Sigmoid colon (tissue), 7 donors: Measurements from ENCODE around the gene IL17RA. TPM values are rescaled to one million over a fixed set of nuclear protein-coding genes. Genes with fewer than 3 reads are reported as not detected.

Source experiments
- DNase-seq: peaks from one replicate; pipeline ENCODE4 v3.0.0-alpha.2; 2019
- H3K27ac ChIP-seq, 4 donors: fragments of 200-600 bp; sonication (generic); one replicate each; pipeline ENCODE4 v1.5.1; 2016 to 2019; ENCODE audit warnings: mild to moderate bottlenecking in 1 of 4
- H3K27me3 ChIP-seq, 3 donors: fragments of 200-600 bp; sonication (generic); one replicate each; pipeline ENCODE4 v1.5.1; 2019; ENCODE audit warnings: mild to moderate bottlenecking in 1 of 3
- H3K36me3 ChIP-seq, 4 donors: fragments of 200-600 bp; sonication (generic); one replicate each; pipeline ENCODE4 v1.5.1; 2016 to 2019
- H3K4me1 ChIP-seq, 4 donors: fragments of 200-600 bp; sonication (generic); one replicate each; pipeline ENCODE4 v1.5.1; 2017 to 2019
- H3K4me3 ChIP-seq, 4 donors: fragments of 200-600 bp; sonication (generic); one replicate each; pipeline ENCODE4 v1.5.1; 2017 to 2019; ENCODE audit warnings: mild to moderate bottlenecking in 2 of 4, moderate library complexity in 1 of 4
- H3K9me3 ChIP-seq, 4 donors: fragments of 200-600 bp in 3 of 4; sonication (generic) in 3 of 4; one replicate each; pipeline versions ENCODE4 v1.5.1 to v1.6.1; 2013 to 2019
- CTCF ChIP-seq, 4 experiments: fragments of 450-650 bp in 3 of 4; fragments of 200-600 bp in 1 of 4; IDR thresholded peaks; one replicate each; pipeline ENCODE4 v1.5.1; 2016 to 2019; ENCODE audit warnings: antibody characterized with exemption in 4 of 4, mild to moderate bottlenecking in 3 of 4, moderate library complexity in 2 of 4
- EP300 ChIP-seq, 4 donors: sonication (generic); formaldehyde crosslinking; IDR thresholded peaks; one replicate each; pipeline ENCODE4 v1.6.1; 2017; ENCODE audit warnings: antibody characterized with exemption in 4 of 4
- POLR2A ChIP-seq, 2 donors: fragments of 450-650 bp; IDR thresholded peaks; one replicate each; pipeline ENCODE4 v1.6.1; 2016; ENCODE audit warnings: antibody characterized with exemption in 2 of 2, mild to moderate bottlenecking in 2 of 2, moderate library complexity in 2 of 2
- POLR2AphosphoS5 ChIP-seq, 4 donors: sonication (generic); formaldehyde crosslinking; IDR thresholded peaks; one replicate each; pipeline ENCODE4 v1.6.1; 2017; ENCODE audit warnings: antibody characterized with exemption in 4 of 4
- WGBS, 2 donors: extraction: QIAGEN DNeasy Blood & Tissue Kit; methylation state at CpG; one replicate each; pipeline ENCODE4 v1.1.7; 2013; 5-methylcytosine and 5-hydroxymethylcytosine counted together
- intact Hi-C: fragments of 100-400 bp; cut with DNase I; formaldehyde crosslinking; loops from one replicate; pipeline ENCODE4 v1.15.1; 2023
- polyA plus RNA-seq, 3 donors: library from polyadenylated mRNA; stranded (reverse); fragments of 200-250 nt; gene quantifications; one replicate each; pipeline ENCODE4 v1.2.3, GENCODE V29; 2013
- total RNA-seq, 4 donors: library from RNA; depleted of rRNA; stranded (reverse); fragments of >200 nt; gene quantifications; one replicate each; pipeline ENCODE4 v1.1.0, GENCODE V29; 2016
- donor health status: healthy with polysubstance abuse.
- donor health status: Bipolar disorder and iron deficiency.
- donor health status: healthy.

IL17RA gene
- total and polyA plus RNA-seq, 7 donors, result 1.2 to 10.4 (median 8.2) TPM

GRCh38 chr22:17135153-17135760 lies 50.5 kb downstream of the IL17RA start:
- intact Hi-C loops, result no loop called here
- Histone ChIP-seq H3K36me3 (peaks cover 9 to 37% (median 11%) of the 10 kb centered on the region in 4 donors), H3K27me3 (no peaks in the 10 kb centered on the region), H3K27ac (no peak overlapping the region), H3K4me3 (no peak overlapping the region), H3K9me3 (no peaks in the 10 kb centered on the region), H3K4me1 (no peaks in the 10 kb centered on the region)
- WGBS, 2 donors, result 91 to 92% methylated on average over 15 of the region's 15 CpGs
- TF ChIP-seq POLR2A (IDR thresholded peaks at IDR 0.05), result no peak
- TF ChIP-seq CTCF (IDR thresholded peaks at IDR 0.05), result no peak
- no peak for TF ChIP-seq POLR2AphosphoS5 (IDR thresholded peaks at IDR 0.05)
- no peak for TF ChIP-seq EP300 (IDR thresholded peaks at IDR 0.05)
- peak; percentile 46 for DNase-seq

DNA sequence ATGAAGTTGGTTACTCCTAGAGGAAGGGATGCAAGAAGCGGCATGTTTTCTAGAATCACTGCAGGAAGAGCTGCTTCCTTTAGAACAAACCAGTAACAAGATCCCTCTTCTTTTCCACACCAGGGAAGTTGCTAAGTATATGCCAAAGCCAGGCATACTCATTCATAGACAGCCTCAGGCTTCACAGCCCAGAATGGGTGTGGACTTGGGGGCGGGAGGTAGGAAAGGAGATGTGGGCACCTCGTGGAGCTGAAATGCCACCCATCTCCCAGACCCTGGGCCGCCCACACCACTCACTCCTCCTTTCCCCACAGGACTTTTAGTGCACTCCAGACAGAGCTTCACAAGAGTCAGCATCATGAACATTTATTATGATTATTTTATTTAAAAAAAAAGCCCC lies 52.4 kb downstream of the IL17RA start:
- 77 to 86% methylated on average over 4 of the region's 4 CpGs for WGBS, 2 donors
- no peak overlapping the region for H3K27ac ChIP-seq
- intact Hi-C loops, result no loop called here
- no peaks in the 10 kb centered on the region for H3K27me3 ChIP-seq
- no peak overlapping the region for H3K4me3 ChIP-seq
- H3K36me3 ChIP-seq, result peaks cover 11 to 56% (median 21%) of the 10 kb centered on the region in 4 donors
- no peak for TF ChIP-seq CTCF (IDR thresholded peaks at IDR 0.05)
- no peak for TF ChIP-seq POLR2A (IDR thresholded peaks at IDR 0.05)
- no peak for TF ChIP-seq EP300 (IDR thresholded peaks at IDR 0.05)
- TF ChIP-seq POLR2AphosphoS5 (IDR thresholded peaks at IDR 0.05), result no peak
- DNase-seq, result peak; percentile 38
- no peaks in the 10 kb centered on the region for H3K4me1 ChIP-seq
- H3K9me3 ChIP-seq, result no peaks in the 10 kb centered on the region

DNA sequence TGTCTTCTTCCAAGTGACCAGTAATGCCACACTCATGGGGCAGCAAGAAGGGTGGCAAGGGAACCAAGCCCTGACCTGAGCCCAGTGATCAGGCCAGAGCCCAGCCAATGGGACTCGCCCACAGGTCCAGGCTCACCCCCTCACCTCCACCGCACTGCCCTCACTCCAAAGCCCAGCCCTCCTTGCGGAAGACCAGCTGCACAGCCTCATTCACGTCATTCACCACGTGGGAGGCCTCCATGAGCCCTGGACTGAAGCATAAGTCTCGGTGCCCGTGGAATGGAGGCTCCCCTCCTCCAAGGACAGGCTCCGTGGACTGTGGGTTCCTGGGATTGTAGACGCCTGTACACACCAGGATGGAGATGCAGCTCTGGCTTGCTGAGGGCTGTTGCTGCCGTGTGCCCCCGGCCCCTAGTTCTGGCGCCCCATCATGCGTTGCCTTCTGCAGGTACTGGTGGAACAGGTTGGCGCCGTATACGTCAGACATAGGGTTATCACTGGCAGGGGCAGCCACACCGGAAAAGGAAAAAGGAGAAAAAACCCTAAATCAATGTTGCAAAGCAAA lies 53.1 kb downstream of the IL17RA start:
- Histone ChIP-seq H3K9me3 (no peaks in the 10 kb centered on the region), H3K4me3 (no peak overlapping the region), H3K27ac (no peak overlapping the region), H3K36me3 (peaks cover 11 to 64% (median 25%) of the 10 kb centered on the region in 4 donors), H3K4me1 (no peaks in the 10 kb centered on the region), H3K27me3 (no peaks in the 10 kb centered on the region)
- WGBS, 2 donors, result 91 to 93% methylated on average over 17 of the region's 17 CpGs
- intact Hi-C loops, result no loop called here
- peak; percentile 48 for DNase-seq
- TF ChIP-seq EP300 (IDR thresholded peaks at IDR 0.05), result no peak
- no peak for TF ChIP-seq POLR2AphosphoS5 (IDR thresholded peaks at IDR 0.05)
- no peak for TF ChIP-seq POLR2A (IDR thresholded peaks at IDR 0.05)
- TF ChIP-seq CTCF (IDR thresholded peaks at IDR 0.05), result no peak

DNA sequence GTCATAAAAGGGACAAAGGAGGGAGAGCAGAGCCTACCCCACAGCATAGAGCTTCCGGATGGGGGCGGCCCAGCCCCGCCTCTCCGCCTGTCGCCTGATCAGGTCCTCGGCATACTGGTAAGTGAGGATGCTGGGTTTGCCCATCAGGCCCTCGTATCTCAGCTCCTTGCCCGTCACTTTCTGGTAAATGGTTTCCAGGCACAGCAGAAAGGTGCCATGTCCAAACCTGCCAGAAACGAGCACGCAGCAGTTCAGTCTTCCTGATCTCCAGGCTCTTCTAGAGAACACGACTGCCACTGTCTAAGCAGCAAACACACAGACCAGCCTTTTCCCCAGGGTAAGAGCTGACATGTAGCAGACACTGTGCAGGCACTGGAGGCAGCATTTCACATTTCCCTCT lies 53.7 kb downstream of the IL17RA start:
- peaks cover 11 to 69% (median 30%) of the 10 kb centered on the region in 4 donors for H3K36me3 ChIP-seq
- H3K9me3 ChIP-seq, result no peaks in the 10 kb centered on the region
- H3K27me3 ChIP-seq, result no peaks in the 10 kb centered on the region
- no peak overlapping the region for H3K4me3 ChIP-seq
- intact Hi-C loops, result no loop called here
- TF ChIP-seq POLR2AphosphoS5 (IDR thresholded peaks at IDR 0.05) (no peak), CTCF (IDR thresholded peaks at IDR 0.05) (no peak), POLR2A (IDR thresholded peaks at IDR 0.05) (no peak), EP300 (IDR thresholded peaks at IDR 0.05) (no peak)
- H3K27ac ChIP-seq, result no peak overlapping the region
- WGBS, 2 donors, result 93% methylated on average over 11 of the region's 11 CpGs
- no peak for DNase-seq
- no peaks in the 10 kb centered on the region for H3K4me1 ChIP-seq
